GM18505 (cell line): ENCODE results near the gene MSMB.
"Not testable (repeated sequence)": the region's sequence is repeated elsewhere in the genome, so short reads cannot be mapped to it uniquely, and the experiment has no call there.

Experiments
- ATAC-seq: cut with Tn5 transposase; IDR thresholded peaks from one replicate; pipeline ENCODE4 v1.9.1; 2021; ENCODE audit not compliant: unreplicated experiment
- POLR2A ChIP-seq: IDR thresholded peaks from 4 replicates; pipeline ENCODE4 v1.6.1; 2011; ENCODE audit warnings: borderline replicate concordance; ENCODE audit not compliant: insufficient read depth, insufficient read length; ENCODE audit errors: extremely low read depth

Gene MSMB

GRCh38 chr10:46046261-46046660 is at the start of gene MSMB:
TSS of gene MSMB (minus strand) at chr10:46046269. CDS start at chr10:46046237, 32 bp downstream.
- no peak for TF ChIP-seq POLR2A
- ATAC-seq = no peak

- no peak for TF ChIP-seq POLR2A
- no peak for ATAC-seq
Measured at GRCh38 chr10:46094931-46095750, 49.1 kb upstream of the MSMB start.

GRCh38 chr10:46094197-46094500 is 48.1 kb upstream of the MSMB start:
- no peak for ATAC-seq
- TF ChIP-seq POLR2A = no peak

- ATAC-seq = not testable (repeated sequence)
Measured at GRCh38 chr10:46093316-46094196, 47.5 kb upstream of the MSMB start.

GRCh38 chr10:46092524-46093081 is 46.5 kb upstream of the MSMB start:
- TF ChIP-seq POLR2A = no peak
- no peak for ATAC-seq

GRCh38 chr10:46091828-46092523 is 45.9 kb upstream of the MSMB start:
- no peak for TF ChIP-seq POLR2A
- no peak for ATAC-seq

GRCh38 chr10:46091080-46091827 is 45.2 kb upstream of the MSMB start:
- no peak for ATAC-seq
- no peak for TF ChIP-seq POLR2A

GRCh38 chr10:46090258-46090812 is 44.3 kb upstream of the MSMB start:
- TF ChIP-seq POLR2A = no peak
- ATAC-seq = no peak

- not testable (repeated sequence) for ATAC-seq
Measured at GRCh38 chr10:46087381-46087780, 41.3 kb upstream of the MSMB start.

- no peak for TF ChIP-seq POLR2A
- no peak for ATAC-seq
Measured at GRCh38 chr10:46084321-46085165, 38.5 kb upstream of the MSMB start.

- TF ChIP-seq POLR2A = no peak
- ATAC-seq = no peak
Measured at GRCh38 chr10:46080886-46081285, 34.8 kb upstream of the MSMB start.
